ENCODE data around the gene PUS10.
"Not testable (repeated sequence)": the region's sequence is repeated elsewhere in the genome, so short reads cannot be mapped to it uniquely, and the experiment has no call there.

PUS10 gene

GRCh38 chr2:60926741-60927552 lies 91.1 kb downstream of the PUS10 start:
- DNase-seq (ENCODE audit: low spot score): no peak

GRCh38 chr2:60925994-60926740 lies 91.9 kb downstream of the PUS10 start:
- no peak for DNase-seq (ENCODE audit: low spot score)

GRCh38 chr2:60907329-60907728 lies 110.7 kb downstream of the PUS10 start:
- DNase-seq (ENCODE audit: low spot score): no peak

DNA sequence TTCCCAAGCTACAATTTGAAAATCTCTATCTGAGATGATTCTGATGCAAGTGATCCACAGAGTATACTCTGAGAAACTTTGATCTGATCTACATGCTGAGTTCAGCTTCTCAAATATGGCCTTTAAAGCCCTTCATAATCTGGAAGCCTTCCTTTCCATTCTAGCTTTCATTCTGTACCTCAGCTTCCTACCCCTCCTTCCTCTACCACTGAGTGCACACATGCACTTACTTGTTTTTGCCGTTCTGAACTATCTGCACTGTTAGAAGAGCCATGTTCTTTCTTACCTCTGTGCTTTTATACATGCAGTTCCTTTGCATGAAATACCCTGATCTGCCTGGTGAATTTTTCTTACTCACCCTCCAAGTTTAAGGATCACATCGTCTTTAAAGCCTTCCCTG lies 111.7 kb downstream of the PUS10 start:
- no peak for DNase-seq (ENCODE audit: low spot score)

- DNase-seq (ENCODE audit: low spot score): not testable (repeated sequence)
Measured at GRCh38 chr2:60905867-60906266, 112.2 kb downstream of the PUS10 start.

DNA sequence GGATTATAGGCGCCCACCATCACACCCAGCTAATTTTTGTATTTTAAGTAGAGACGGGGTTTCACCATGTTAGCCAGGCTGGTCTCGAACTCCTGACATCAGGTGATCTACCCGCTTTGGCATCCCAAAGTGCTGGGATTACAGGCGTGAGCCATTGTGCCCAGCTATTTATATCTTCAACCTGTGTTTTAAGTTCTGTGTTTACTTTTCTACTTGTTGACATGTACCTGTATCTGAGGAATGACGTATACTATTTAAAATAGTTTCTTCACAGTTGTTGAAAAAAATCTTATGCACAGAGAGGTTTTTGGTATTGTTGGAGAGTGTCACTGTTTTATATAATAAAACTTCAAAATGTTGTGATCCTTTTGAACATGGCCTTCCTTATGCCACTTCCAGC lies 116.8 kb downstream of the PUS10 start:
- not testable (repeated sequence) for DNase-seq (ENCODE audit: low spot score)

- no peak for DNase-seq (ENCODE audit: low spot score)
Measured at GRCh38 chr2:60899892-60900249, 118.2 kb downstream of the PUS10 start.

- no peak for DNase-seq (ENCODE audit: low spot score)
Measured at GRCh38 chr2:60899230-60899891, 118.7 kb downstream of the PUS10 start.

DNA sequence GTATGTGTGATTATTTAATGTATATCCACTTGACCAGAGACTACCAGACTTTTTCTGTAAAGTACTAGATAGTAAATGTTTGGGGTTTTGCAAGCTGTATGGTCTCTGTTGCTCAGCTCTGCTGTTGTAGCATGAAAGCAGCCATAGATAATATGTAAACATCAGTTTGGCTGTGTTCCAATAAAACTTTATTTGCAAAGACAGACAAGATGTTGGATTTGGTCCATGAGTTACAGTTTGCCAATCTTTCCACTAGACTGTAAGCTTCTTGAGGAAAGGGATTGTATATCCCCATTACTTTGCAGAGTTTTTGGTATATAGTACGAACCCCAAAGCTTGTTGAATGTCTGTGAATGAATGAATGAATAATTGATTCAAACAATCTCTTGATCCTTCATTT lies 119.5 kb downstream of the PUS10 start:
- DNase-seq (ENCODE audit: low spot score): no peak
